GM21515 (cell line): ENCODE data around the gene CACNB3.
"Not testable (repeated sequence)": the region's sequence is repeated elsewhere in the genome, so short reads cannot be mapped to it uniquely, and the experiment has no call there.

ENCODE experiments used
- ATAC-seq: cut with Tn5 transposase; IDR thresholded peaks from one replicate; pipeline ENCODE4 v1.9.1; 2021; ENCODE audit not compliant: unreplicated experiment

The CACNB3 gene

DNA sequence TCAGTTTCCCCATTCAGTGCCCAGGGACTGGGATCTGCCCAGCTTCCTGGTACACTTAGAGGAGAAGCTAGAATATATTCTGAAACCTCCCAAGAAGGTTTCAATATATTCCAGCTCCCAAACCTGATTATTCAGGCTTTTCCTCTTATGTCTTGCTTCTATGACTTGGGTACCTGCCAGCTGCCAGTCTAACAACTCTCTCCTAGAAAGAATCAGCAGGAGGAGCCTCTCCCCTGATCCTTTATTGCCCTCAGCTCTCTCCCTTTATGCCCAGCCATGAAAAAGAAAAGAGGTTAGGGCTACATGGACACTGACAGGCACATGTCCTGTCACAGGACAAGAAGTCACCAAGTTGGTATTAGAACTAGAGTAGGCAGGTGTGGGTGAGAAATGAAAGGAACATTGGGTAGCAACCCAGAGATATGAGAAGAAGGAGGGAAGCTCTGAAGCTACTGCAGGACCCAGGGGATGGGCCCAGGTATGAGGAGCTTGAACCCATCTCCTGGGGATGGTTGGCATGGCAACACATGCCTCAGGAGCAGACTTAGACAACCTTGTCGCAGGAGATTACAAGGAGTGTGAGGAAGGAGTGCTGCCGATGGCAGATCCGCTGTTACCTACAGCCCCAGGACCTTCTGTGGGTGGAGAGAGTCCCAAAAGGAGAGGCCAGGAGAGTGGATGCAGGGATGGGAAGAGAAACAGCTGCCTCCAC is 2.0 kb upstream of the CACNB3 start:
- no peak for ATAC-seq

DNA sequence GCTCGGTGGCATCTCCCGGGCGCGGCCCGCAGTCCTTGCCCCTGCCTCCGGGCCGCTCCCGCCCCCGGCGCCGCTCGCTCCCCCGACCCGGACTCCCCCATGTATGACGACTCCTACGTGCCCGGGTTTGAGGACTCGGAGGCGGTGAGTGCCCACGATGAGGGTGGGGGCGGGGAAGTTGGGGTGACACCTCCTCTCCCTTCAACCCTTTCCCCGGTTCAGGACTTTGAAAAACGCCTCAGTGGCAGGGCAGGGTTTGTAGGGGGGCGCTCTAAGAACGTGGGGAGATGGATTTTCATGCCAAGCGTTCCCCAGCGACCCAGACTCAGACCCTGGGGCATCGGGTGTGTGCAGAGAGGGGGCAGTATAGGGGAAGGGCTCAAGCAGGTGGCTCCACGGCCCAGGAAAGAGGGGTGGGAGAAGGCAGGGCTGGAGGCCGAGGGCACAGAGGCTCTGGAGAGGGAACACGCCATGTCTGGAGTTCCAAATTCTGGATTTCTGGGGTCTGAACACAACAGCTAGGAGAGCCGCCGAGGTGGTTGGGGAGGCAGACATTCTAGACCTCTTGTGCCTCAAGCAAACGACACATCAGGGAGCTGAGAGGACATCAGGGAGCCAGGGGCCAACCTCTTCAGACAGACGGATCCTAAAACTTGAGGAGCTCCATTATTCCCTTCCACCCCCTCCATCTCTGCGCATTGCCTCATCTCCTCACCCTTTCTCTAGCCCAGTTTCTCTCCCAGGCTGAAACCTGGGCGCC is 715 bp downstream of the CACNB3 start:
- ATAC-seq: no peak

GRCh38 chr12:48819986-48820725 is 1.9 kb downstream of the CACNB3 start:
- ATAC-seq: no peak

- no peak for ATAC-seq
Observed at GRCh38 chr12:48822139-48822538, 3.8 kb downstream of the CACNB3 start.

DNA sequence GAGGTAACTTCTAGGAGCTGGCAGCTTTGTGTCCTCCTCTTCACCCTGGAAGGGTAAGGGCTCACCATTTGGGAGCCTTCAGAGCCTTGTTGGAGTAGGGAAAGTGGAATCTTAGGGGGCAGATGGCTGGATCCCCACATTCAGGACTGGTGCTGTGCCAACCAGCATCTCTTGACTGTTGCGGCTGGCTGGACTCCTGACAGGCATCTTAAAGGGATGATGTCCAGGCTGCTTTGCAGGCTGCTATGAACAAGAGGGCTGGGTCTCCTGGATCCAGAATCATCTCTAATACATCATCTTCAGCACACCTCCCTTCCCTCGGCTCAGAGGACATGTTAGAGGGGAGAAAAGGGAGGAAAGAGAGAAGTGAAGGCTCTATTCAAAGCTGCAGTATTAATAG is 4.4 kb downstream of the CACNB3 start:
- ATAC-seq: no peak

- ATAC-seq: no peak
Observed at GRCh38 chr12:48823281-48823680, 5.0 kb downstream of the CACNB3 start.

GRCh38 chr12:48824112-48824511 is 5.8 kb downstream of the CACNB3 start:
- no peak for ATAC-seq

GRCh38 chr12:48824905-48825304 is 6.6 kb downstream of the CACNB3 start:
- no peak for ATAC-seq

DNA sequence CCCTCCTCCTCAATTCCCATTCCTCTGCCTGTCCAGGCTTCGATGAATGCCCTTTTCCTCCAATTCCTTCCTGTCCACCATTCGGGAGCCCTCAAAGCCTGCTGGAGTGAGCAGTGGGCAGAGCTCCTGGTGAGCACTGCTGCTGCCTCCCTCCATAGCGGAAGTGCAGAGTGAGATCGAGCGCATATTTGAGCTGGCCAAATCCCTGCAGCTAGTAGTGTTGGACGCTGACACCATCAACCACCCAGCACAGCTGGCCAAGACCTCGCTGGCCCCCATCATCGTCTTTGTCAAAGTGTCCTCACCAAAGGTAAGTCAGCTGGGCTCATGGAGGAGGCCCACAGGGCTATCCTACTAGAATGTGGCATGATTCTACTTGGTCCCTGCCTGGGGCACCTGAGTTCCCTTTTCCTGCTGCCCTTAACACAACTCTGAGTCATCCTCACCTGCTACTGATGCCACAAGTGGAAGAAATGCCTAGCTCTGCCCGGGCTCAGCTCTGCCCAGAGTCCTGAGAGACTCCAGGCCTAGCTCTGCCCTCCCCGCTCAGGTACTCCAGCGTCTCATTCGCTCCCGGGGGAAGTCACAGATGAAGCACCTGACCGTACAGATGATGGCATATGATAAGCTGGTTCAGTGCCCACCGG is 8.0 kb downstream of the CACNB3 start:
- no peak for ATAC-seq

DNA sequence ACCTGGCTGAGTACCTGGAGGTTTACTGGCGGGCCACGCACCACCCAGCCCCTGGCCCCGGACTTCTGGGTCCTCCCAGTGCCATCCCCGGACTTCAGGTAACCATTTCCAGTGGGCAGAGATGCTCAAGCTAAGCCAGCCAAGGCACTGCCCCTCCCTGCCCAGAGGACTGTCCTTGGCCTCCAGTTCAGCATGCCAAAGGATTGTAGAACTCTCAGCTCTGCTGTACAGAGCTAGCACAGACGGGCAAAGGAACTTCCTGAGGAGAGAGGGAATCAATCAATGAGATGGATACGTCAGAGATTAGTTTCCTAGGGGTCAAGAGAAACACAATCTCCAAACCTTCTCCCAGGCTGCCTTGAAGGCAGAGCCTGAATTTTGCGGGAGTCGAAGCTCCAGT is 8.7 kb downstream of the CACNB3 start:
- ATAC-seq: no peak

GRCh38 chr12:48827513-48828096 is 9.3 kb downstream of the CACNB3 start:
- no peak for ATAC-seq

- ATAC-seq: no peak
Observed at GRCh38 chr12:48828293-48828692, 10.0 kb downstream of the CACNB3 start.

DNA sequence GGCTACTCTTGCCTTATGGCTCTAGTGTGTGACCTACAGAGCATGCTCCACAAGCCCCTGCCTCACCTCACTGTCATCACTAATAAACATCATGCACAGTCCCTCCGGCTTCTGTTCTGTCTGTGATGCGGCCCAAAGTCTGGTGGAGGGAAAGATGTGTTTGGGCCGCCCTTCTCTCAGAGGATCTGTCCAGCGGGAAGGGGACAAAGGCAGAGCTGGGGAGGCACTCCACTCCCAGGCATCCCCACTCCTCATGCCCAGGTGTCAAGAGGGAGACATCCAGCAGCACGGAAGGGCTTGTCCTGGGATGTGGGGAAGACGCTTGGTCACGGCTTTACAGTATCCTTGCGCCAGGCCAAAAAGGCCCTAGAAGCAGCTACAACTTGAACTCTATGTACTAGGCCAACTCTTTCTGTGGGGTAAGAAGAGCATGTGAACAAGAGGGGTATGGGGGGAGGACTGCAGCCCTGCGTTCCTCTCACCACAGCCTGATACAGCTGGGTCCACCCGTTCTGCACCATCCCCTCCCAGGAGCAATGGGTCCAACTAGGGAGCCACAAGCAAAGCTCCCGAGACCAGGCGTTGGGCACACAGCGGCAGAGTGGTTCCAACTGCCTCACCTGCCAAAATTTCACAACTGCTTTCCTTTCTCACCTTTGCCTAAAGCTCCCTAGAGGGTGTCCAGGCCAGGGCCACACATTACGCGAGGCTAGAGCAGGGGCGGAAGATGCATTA is 10.7 kb downstream of the CACNB3 start:
- ATAC-seq: no peak

DNA sequence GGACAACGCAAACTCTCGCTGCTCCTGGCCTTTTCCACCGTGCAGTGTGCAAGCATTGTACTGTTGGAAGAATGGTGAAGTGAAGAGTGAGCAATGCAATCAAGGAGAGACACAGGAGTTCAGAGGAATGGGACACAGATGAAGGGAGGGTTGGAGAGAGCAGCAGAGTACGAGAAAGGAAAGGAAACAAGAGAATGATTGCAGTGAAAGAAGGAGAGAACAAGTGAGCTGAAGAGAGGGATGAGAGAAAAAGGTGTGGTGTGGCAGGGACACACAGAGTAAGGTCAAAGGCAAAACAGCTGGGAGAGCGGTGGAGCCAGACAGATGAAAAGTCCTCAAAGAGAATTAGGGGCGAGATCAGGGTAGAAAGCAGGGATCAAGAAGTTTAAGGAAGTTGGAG is 13.0 kb downstream of the CACNB3 start:
- no peak for ATAC-seq

DNA sequence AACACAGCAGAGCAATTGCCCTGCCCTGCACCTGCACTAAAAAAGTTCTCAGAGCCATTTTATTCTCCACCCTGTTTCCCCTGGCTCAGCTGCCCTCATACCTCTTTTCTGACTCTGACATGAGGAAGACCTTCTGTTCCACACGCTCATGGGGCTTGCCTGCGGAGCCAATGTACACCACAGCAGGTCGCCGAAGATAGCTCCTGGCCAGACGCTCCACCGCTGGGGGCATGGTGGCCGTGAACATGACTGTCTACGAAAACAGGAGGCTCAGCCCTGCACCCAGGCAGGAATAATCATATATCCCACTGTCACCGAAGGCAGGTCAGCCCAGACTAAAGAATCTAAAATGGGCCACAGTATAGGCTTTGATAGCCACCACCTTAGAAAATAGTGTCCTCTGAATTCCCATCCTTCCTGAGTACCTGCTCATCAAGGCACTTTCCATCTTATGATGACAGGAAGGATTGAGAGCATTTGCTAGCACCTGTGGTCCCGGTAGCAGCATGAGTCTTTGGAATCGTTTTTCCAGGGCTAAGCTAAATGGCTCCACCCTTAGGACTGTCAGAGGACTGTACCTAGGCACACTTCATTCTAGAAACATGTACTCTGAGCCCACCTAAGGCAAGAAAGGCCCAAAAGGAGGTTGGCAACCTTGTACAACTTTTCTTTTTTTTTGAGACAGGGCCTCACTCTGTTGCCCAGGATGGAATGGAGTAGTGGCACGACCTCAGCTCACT is 14.2 kb downstream of the CACNB3 start:
- ATAC-seq: no peak

- no peak for ATAC-seq
Observed at GRCh38 chr12:48838048-48838447, 19.8 kb downstream of the CACNB3 start.

DNA sequence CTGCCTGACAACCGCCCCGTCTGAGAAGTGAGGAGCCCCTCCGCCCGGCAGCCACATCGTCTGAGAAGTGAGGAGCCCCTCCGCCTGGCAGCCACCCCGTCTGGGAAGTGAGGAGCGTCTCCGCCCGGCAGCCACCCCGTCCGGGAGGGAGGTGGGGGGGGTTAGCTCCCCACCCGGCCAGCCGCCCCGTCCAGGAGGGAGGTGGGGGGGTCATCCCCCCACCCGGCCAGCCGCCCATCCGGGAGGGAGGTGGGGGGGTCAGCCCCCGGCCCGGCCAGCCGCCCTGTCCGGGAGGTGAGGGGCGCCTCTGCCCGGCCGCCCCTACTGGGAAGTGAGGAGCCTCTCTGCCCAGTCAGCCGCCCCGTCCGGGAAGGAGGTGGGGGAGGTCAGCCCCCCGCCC is 23.7 kb downstream of the CACNB3 start:
- not testable (repeated sequence) for ATAC-seq

- ATAC-seq: peak; percentile 92
Observed at GRCh38 chr12:48851883-48852733, 33.8 kb downstream of the CACNB3 start, which contains the start of gene DDX23. Gene DDX23 (minus strand): TSS chr12:48852163. CDS start chr12:48845782, 6,381 bp downstream.
